GM18498 (cell line): Measurements from ENCODE around the gene MRPL2.
"Not testable (repeated sequence)": the region's sequence is repeated elsewhere in the genome, so short reads cannot be mapped to it uniquely, and the experiment has no call there.

Experiments
- ATAC-seq: cut with Tn5 transposase; IDR thresholded peaks from one replicate; pipeline ENCODE4 v1.9.1; 2021; ENCODE audit warnings: mild to moderate bottlenecking, moderate library complexity; ENCODE audit not compliant: unreplicated experiment

MRPL2 gene

GRCh38 chr6:43053545-43054205 is 5.6 kb downstream of the MRPL2 start, which contains the start of gene CUL7:
Gene CUL7 (minus strand): TSS chr6:43053851. CDS start chr6:43052788, 1,063 bp downstream.
- ATAC-seq: peak; percentile 93

- ATAC-seq: peak; percentile 19
These were observed 6.2 kb downstream of the MRPL2 start for GRCh38 chr6:43052842-43053544.

GRCh38 chr6:43052225-43052841 is 6.9 kb downstream of the MRPL2 start:
- no peak for ATAC-seq

GRCh38 chr6:43050981-43051380 is 8.3 kb downstream of the MRPL2 start:
- no peak for ATAC-seq

- ATAC-seq: no peak
These were observed 11.2 kb downstream of the MRPL2 start for GRCh38 chr6:43047998-43048397.

GRCh38 chr6:43045371-43045930 is 13.8 kb downstream of the MRPL2 start:
- no peak for ATAC-seq

- ATAC-seq: no peak
These were observed 15.9 kb downstream of the MRPL2 start for GRCh38 chr6:43043310-43043709.

- ATAC-seq: not testable (repeated sequence)
These were observed 17.8 kb downstream of the MRPL2 start for GRCh38 chr6:43041475-43041874.

- no peak for ATAC-seq
These were observed 18.5 kb downstream of the MRPL2 start for GRCh38 chr6:43040542-43041257.

- ATAC-seq: no peak
These were observed 20.5 kb downstream of the MRPL2 start for GRCh38 chr6:43038727-43039126.

- ATAC-seq: no peak
These were observed 21.5 kb downstream of the MRPL2 start for GRCh38 chr6:43037706-43038105.

GRCh38 chr6:43037197-43037596 is 22.0 kb downstream of the MRPL2 start:
- ATAC-seq: no peak

GRCh38 chr6:43036712-43037111 is 22.5 kb downstream of the MRPL2 start:
- no peak for ATAC-seq

GRCh38 chr6:43035495-43036194 is 23.6 kb downstream of the MRPL2 start:
- ATAC-seq: no peak

GRCh38 chr6:43034190-43034525 is 25.1 kb downstream of the MRPL2 start:
- ATAC-seq: no peak

- no peak for ATAC-seq
These were observed 25.6 kb downstream of the MRPL2 start for GRCh38 chr6:43033496-43034189.

GRCh38 chr6:43032326-43032725 is 26.9 kb downstream of the MRPL2 start:
- no peak for ATAC-seq

GRCh38 chr6:43029120-43029519 is 30.1 kb downstream of the MRPL2 start:
- ATAC-seq: no peak

GRCh38 chr6:43026365-43026764 is 32.9 kb downstream of the MRPL2 start:
- ATAC-seq: no peak

GRCh38 chr6:43024436-43024835 is 34.8 kb downstream of the MRPL2 start:
- ATAC-seq: no peak
